Effector CD4-positive, alpha-beta T cell (primary cell): ENCODE results near the gene DNAJA2.
"Not testable (repeated sequence)": the region's sequence is repeated elsewhere in the genome, so short reads cannot be mapped to it uniquely, and the experiment has no call there.

Experiments used
- DNase-seq: peaks from one replicate; pipeline ENCODE4 v3.0.0-alpha.2; 2020

Gene DNAJA2

GRCh38 chr16:46975165-46975564 is 1.7 kb upstream of the DNAJA2 start:
- no peak for DNase-seq

GRCh38 chr16:46974352-46974751 is 878 bp upstream of the DNAJA2 start:
- DNase-seq = no peak

- no peak for DNase-seq
Measured at GRCh38 chr16:46973996-46974324, 486 bp upstream of the DNAJA2 start.

- peak; percentile 38 for DNase-seq
Measured at GRCh38 chr16:46972429-46973206, 856 bp downstream of the DNAJA2 start.

- DNase-seq = no peak
Measured at GRCh38 chr16:46971271-46971670, 2.2 kb downstream of the DNAJA2 start.

- DNase-seq = no peak
Measured at GRCh38 chr16:46970089-46970488, 3.4 kb downstream of the DNAJA2 start.

GRCh38 chr16:46968063-46968435 is 5.4 kb downstream of the DNAJA2 start:
- no peak for DNase-seq

GRCh38 chr16:46962629-46963028 is 10.8 kb downstream of the DNAJA2 start:
- DNase-seq = no peak

- peak; percentile 12 for DNase-seq
Measured at GRCh38 chr16:46961373-46962353, 11.8 kb downstream of the DNAJA2 start.

- DNase-seq = no peak
Measured at GRCh38 chr16:46954562-46954961, 18.9 kb downstream of the DNAJA2 start.

GRCh38 chr16:46950009-46950408 is 23.5 kb downstream of the DNAJA2 start:
- DNase-seq = no peak

GRCh38 chr16:46949241-46949892 is 24.1 kb downstream of the DNAJA2 start:
- DNase-seq = no peak

GRCh38 chr16:46948548-46949166 is 24.8 kb downstream of the DNAJA2 start:
- no peak for DNase-seq

GRCh38 chr16:46947900-46948547 is 25.4 kb downstream of the DNAJA2 start:
- peak; percentile 11 for DNase-seq

- not testable (repeated sequence) for DNase-seq
Measured at GRCh38 chr16:46944713-46945112, 28.8 kb downstream of the DNAJA2 start.

GRCh38 chr16:46937536-46937935 is 35.9 kb downstream of the DNAJA2 start:
- DNase-seq = no peak

GRCh38 chr16:46932802-46933201 is 40.7 kb downstream of the DNAJA2 start:
- DNase-seq = no peak

GRCh38 chr16:46930861-46931260 is 42.6 kb downstream of the DNAJA2 start:
- no peak for DNase-seq

- peak; percentile 45 for DNase-seq
Measured at GRCh38 chr16:46929378-46930332, 43.8 kb downstream of the DNAJA2 start.

- no peak for DNase-seq
Measured at GRCh38 chr16:46928811-46929210, 44.7 kb downstream of the DNAJA2 start.

GRCh38 chr16:46927273-46927672 is 46.2 kb downstream of the DNAJA2 start:
- no peak for DNase-seq
